ENCODE measurements around the gene PPIC.
"Not testable (repeated sequence)": the region's sequence is repeated elsewhere in the genome, so short reads cannot be mapped to it uniquely, and the experiment has no call there.

The PPIC gene

GRCh38 chr5:123012321-123012720, 24.2 kb downstream of the PPIC start:
- DNase-seq (ENCODE audit: low read depth in 2 of 2, low spot score in 1 of 2), result no peak

- DNase-seq (ENCODE audit: low read depth in 2 of 2, low spot score in 1 of 2), result no peak
These were observed 28.8 kb downstream of the PPIC start for GRCh38 chr5:123007754-123008153.

GRCh38 chr5:123007182-123007581, 29.3 kb downstream of the PPIC start:
- DNase-seq (ENCODE audit: low read depth in 2 of 2, low spot score in 1 of 2), result no peak

GRCh38 chr5:123001808-123002207, 34.7 kb downstream of the PPIC start:
- DNase-seq (ENCODE audit: low read depth in 2 of 2, low spot score in 1 of 2), result no peak

GRCh38 chr5:123000731-123001130, 35.8 kb downstream of the PPIC start:
- DNase-seq (ENCODE audit: low read depth in 2 of 2, low spot score in 1 of 2), result no peak

GRCh38 chr5:122999947-123000563, 36.5 kb downstream of the PPIC start:
- peak in 1 of 2 donors; percentile 2 for DNase-seq (ENCODE audit: low read depth in 2 of 2, low spot score in 1 of 2)

GRCh38 chr5:122997294-122997693, 39.2 kb downstream of the PPIC start:
- DNase-seq (ENCODE audit: low read depth in 2 of 2, low spot score in 1 of 2), result no peak

GRCh38 chr5:122996091-122996490, 40.4 kb downstream of the PPIC start:
- DNase-seq (ENCODE audit: low read depth in 2 of 2, low spot score in 1 of 2), result no peak

- no peak for DNase-seq (ENCODE audit: low read depth in 2 of 2, low spot score in 1 of 2)
These were observed 50.4 kb downstream of the PPIC start for GRCh38 chr5:122985954-122986721.

- DNase-seq (ENCODE audit: low read depth in 2 of 2, low spot score in 1 of 2), result no peak
These were observed 51.4 kb downstream of the PPIC start for GRCh38 chr5:122985006-122985700.

GRCh38 chr5:122984425-122984824, 52.1 kb downstream of the PPIC start:
- no peak for DNase-seq (ENCODE audit: low read depth in 2 of 2, low spot score in 1 of 2)

- no peak for DNase-seq (ENCODE audit: low read depth in 2 of 2, low spot score in 1 of 2)
These were observed 54.1 kb downstream of the PPIC start for GRCh38 chr5:122982376-122982775.

- DNase-seq (ENCODE audit: low read depth in 2 of 2, low spot score in 1 of 2), result no peak
These were observed 54.7 kb downstream of the PPIC start for GRCh38 chr5:122981846-122982245.

- DNase-seq (ENCODE audit: low read depth in 2 of 2, low spot score in 1 of 2), result no peak
These were observed 57.8 kb downstream of the PPIC start for GRCh38 chr5:122978644-122979297.

- DNase-seq (ENCODE audit: low read depth in 2 of 2, low spot score in 1 of 2), result no peak
These were observed 58.5 kb downstream of the PPIC start for GRCh38 chr5:122978068-122978467.

- DNase-seq (ENCODE audit: low read depth in 2 of 2, low spot score in 1 of 2), result no peak
These were observed 59.2 kb downstream of the PPIC start for GRCh38 chr5:122977319-122977718.

- not testable (repeated sequence) for DNase-seq (ENCODE audit: low read depth in 2 of 2, low spot score in 1 of 2)
These were observed 62.3 kb downstream of the PPIC start for GRCh38 chr5:122974251-122974650.

- DNase-seq (ENCODE audit: low read depth in 2 of 2, low spot score in 1 of 2), result not testable (repeated sequence)
These were observed 62.8 kb downstream of the PPIC start for GRCh38 chr5:122973759-122974158.

All from stimulated activated CD8-positive, alpha-beta memory T cell treated with anti-CD3 and anti-CD28 coated beads, Interleukin-4, amount 100 ng/mL, for 1 hour (primary cell).